GM12873 (cell line): Measurements from ENCODE around the gene B4GALT6.

Experiments used
- TF ChIP-seq, protein P1 (sequence below): IDR thresholded peaks from 2 replicates; pipeline ENCODE4 v1.5.1; 2012; ENCODE audit warnings: low read depth, mild to moderate bottlenecking, moderate library complexity, low read length, control low read depth; ENCODE audit not compliant: insufficient read depth; ENCODE audit errors: missing control alignments

Gene B4GALT6

GRCh38 chr18:31719363-31720006 is 35.1 kb upstream of the B4GALT6 start:
- TF ChIP-seq, protein P1, sequence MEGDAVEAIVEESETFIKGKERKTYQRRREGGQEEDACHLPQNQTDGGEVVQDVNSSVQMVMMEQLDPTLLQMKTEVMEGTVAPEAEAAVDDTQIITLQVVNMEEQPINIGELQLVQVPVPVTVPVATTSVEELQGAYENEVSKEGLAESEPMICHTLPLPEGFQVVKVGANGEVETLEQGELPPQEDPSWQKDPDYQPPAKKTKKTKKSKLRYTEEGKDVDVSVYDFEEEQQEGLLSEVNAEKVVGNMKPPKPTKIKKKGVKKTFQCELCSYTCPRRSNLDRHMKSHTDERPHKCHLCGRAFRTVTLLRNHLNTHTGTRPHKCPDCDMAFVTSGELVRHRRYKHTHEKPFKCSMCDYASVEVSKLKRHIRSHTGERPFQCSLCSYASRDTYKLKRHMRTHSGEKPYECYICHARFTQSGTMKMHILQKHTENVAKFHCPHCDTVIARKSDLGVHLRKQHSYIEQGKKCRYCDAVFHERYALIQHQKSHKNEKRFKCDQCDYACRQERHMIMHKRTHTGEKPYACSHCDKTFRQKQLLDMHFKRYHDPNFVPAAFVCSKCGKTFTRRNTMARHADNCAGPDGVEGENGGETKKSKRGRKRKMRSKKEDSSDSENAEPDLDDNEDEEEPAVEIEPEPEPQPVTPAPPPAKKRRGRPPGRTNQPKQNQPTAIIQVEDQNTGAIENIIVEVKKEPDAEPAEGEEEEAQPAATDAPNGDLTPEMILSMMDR: no peak

DNA sequence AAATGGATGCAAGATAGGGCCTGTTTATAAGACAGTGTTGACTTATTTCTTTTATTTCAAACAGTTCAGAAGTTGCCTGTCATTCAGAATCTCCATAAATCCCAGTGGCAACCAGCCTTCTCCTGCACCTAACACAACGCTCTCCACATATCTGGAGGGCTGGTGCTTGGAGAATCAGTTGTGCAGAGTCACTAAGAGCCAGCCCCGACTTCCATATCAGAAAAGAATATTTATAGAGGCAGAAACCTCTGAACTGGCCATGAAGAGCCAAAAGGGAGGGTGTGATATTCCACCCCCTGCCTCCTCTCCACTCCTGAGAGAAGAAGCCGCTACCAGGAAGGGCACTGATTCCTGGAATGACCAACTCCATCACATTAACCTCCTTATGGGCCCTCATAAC is 34.0 kb upstream of the B4GALT6 start:
- TF ChIP-seq, protein P1: no peak

DNA sequence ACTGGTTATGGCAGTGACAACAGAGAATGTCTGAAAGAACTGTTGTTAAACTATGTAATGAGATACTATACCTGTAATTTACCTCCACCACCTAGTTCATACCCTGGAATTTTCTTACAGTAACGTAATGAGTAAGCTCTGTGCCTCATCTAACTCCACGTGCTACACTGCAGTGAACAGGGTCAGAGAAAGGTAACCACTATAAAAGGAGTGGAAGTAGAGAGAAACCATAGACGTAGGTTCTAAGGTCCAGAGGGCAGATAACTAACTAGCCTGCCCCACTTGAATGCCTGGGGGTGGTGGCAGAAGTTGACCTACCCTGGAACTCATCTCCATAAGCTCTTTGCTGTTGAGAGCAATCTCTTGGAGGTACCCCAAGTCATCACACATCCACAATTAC is 32.0 kb upstream of the B4GALT6 start:
- TF ChIP-seq, protein P1: no peak

GRCh38 chr18:31711365-31712172 is 27.2 kb upstream of the B4GALT6 start:
- TF ChIP-seq, protein P1: no peak

- TF ChIP-seq, protein P1: peak; percentile 40
These were observed 26.4 kb upstream of the B4GALT6 start for GRCh38 chr18:31710826-31711225.

- TF ChIP-seq, protein P1: no peak
These were observed 23.4 kb upstream of the B4GALT6 start for GRCh38 chr18:31707815-31708214.

DNA sequence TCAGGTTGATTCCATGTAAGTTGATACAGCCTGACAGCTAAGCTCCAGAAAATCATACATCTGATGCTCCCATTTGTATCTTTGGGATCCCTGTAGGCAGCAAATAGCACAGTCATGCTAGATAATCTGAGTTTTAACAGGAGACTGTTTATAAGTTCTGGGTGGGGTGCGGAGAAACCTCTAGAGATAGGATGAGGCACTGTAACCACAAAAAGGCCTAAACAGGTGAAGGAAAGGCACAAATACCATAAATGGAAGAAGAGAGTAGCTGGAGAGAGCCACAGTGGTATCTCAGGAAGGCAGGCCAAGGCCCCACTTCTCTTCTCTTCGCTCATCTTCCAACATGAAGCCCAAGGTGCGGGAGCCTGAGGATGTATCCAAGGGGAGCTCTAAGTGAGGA is 18.1 kb upstream of the B4GALT6 start:
- TF ChIP-seq, protein P1: no peak
